HEK293 (cell line): ENCODE measurements around the gene NDUFV1.

Experiments
- HOXA7 ChIP-seq: sonication (generic); formaldehyde crosslinking; IDR thresholded peaks from 2 replicates; pipeline ENCODE4 v1.8.1; 2022; ENCODE audit warnings: missing genetic modification reagents, borderline replicate concordance
- KLF8 ChIP-seq: fragments of 450-650 bp; formaldehyde crosslinking; IDR thresholded peaks from 2 replicates; pipeline ENCODE4 v1.5.1; 2016; ENCODE audit warnings: missing biosample characterization, missing genetic modification characterization
- ZNF24 ChIP-seq: fragments of 450-650 bp; formaldehyde crosslinking; IDR thresholded peaks from 2 replicates; pipeline ENCODE4 v1.5.1; 2016; ENCODE audit warnings: missing biosample characterization, missing genetic modification characterization
- ZNF350 ChIP-seq: fragments of 450-650 bp; formaldehyde crosslinking; IDR thresholded peaks from 2 replicates; pipeline ENCODE4 v1.5.0; 2017; ENCODE audit warnings: missing biosample characterization, mild to moderate bottlenecking, missing genetic modification characterization
- ZNF658 ChIP-seq: fragments of 450-650 bp; formaldehyde crosslinking; IDR thresholded peaks from 2 replicates; pipeline ENCODE4; 2016; ENCODE audit warnings: missing biosample characterization, missing genetic modification characterization
- TF ChIP-seq, protein P1 (sequence below): fragments of 450-650 bp; formaldehyde crosslinking; IDR thresholded peaks from 2 replicates; pipeline ENCODE4 v1.5.1; 2016; ENCODE audit warnings: missing biosample characterization, missing genetic modification characterization
- TF ChIP-seq, protein P2 (sequence below): fragments of 450-650 bp; IDR thresholded peaks from 2 replicates; pipeline ENCODE4 v1.5.1; 2018; ENCODE audit warnings: missing biosample characterization, missing genetic modification characterization
- TF ChIP-seq, protein P3 (sequence below): fragments of 450-650 bp; formaldehyde crosslinking; IDR thresholded peaks from 2 replicates; pipeline ENCODE4 v1.5.1; 2016; ENCODE audit warnings: missing biosample characterization, missing genetic modification characterization
- TF ChIP-seq, protein P4 (sequence below): fragments of 450-650 bp; formaldehyde crosslinking; IDR thresholded peaks from 2 replicates; pipeline ENCODE4 v1.5.1; 2016; ENCODE audit warnings: missing biosample characterization, missing genetic modification characterization

GRCh38 chr11:67652965-67653845 lies 46.5 kb downstream of the NDUFV1 start:
- no peak for TF ChIP-seq KLF8
- TF ChIP-seq, protein P1, sequence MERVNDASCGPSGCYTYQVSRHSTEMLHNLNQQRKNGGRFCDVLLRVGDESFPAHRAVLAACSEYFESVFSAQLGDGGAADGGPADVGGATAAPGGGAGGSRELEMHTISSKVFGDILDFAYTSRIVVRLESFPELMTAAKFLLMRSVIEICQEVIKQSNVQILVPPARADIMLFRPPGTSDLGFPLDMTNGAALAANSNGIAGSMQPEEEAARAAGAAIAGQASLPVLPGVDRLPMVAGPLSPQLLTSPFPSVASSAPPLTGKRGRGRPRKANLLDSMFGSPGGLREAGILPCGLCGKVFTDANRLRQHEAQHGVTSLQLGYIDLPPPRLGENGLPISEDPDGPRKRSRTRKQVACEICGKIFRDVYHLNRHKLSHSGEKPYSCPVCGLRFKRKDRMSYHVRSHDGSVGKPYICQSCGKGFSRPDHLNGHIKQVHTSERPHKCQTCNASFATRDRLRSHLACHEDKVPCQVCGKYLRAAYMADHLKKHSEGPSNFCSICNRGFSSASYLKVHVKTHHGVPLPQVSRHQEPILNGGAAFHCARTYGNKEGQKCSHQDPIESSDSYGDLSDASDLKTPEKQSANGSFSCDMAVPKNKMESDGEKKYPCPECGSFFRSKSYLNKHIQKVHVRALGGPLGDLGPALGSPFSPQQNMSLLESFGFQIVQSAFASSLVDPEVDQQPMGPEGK (tag by site-specific recombination) = no peak
- TF ChIP-seq, protein P2, sequence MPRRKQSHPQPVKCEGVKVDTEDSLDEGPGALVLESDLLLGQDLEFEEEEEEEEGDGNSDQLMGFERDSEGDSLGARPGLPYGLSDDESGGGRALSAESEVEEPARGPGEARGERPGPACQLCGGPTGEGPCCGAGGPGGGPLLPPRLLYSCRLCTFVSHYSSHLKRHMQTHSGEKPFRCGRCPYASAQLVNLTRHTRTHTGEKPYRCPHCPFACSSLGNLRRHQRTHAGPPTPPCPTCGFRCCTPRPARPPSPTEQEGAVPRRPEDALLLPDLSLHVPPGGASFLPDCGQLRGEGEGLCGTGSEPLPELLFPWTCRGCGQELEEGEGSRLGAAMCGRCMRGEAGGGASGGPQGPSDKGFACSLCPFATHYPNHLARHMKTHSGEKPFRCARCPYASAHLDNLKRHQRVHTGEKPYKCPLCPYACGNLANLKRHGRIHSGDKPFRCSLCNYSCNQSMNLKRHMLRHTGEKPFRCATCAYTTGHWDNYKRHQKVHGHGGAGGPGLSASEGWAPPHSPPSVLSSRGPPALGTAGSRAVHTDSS (tag by site-specific recombination) = no peak
- TF ChIP-seq, protein P3, sequence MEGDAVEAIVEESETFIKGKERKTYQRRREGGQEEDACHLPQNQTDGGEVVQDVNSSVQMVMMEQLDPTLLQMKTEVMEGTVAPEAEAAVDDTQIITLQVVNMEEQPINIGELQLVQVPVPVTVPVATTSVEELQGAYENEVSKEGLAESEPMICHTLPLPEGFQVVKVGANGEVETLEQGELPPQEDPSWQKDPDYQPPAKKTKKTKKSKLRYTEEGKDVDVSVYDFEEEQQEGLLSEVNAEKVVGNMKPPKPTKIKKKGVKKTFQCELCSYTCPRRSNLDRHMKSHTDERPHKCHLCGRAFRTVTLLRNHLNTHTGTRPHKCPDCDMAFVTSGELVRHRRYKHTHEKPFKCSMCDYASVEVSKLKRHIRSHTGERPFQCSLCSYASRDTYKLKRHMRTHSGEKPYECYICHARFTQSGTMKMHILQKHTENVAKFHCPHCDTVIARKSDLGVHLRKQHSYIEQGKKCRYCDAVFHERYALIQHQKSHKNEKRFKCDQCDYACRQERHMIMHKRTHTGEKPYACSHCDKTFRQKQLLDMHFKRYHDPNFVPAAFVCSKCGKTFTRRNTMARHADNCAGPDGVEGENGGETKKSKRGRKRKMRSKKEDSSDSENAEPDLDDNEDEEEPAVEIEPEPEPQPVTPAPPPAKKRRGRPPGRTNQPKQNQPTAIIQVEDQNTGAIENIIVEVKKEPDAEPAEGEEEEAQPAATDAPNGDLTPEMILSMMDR (tag by site-specific recombination) = no peak
- TF ChIP-seq HOXA7 = no peak
- TF ChIP-seq, protein P4, sequence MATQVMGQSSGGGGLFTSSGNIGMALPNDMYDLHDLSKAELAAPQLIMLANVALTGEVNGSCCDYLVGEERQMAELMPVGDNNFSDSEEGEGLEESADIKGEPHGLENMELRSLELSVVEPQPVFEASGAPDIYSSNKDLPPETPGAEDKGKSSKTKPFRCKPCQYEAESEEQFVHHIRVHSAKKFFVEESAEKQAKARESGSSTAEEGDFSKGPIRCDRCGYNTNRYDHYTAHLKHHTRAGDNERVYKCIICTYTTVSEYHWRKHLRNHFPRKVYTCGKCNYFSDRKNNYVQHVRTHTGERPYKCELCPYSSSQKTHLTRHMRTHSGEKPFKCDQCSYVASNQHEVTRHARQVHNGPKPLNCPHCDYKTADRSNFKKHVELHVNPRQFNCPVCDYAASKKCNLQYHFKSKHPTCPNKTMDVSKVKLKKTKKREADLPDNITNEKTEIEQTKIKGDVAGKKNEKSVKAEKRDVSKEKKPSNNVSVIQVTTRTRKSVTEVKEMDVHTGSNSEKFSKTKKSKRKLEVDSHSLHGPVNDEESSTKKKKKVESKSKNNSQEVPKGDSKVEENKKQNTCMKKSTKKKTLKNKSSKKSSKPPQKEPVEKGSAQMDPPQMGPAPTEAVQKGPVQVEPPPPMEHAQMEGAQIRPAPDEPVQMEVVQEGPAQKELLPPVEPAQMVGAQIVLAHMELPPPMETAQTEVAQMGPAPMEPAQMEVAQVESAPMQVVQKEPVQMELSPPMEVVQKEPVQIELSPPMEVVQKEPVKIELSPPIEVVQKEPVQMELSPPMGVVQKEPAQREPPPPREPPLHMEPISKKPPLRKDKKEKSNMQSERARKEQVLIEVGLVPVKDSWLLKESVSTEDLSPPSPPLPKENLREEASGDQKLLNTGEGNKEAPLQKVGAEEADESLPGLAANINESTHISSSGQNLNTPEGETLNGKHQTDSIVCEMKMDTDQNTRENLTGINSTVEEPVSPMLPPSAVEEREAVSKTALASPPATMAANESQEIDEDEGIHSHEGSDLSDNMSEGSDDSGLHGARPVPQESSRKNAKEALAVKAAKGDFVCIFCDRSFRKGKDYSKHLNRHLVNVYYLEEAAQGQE (tag by site-specific recombination) = no peak
- TF ChIP-seq ZNF350 (tag by site-specific recombination) = no peak
- TF ChIP-seq ZNF24 (tag by site-specific recombination) = no peak
- TF ChIP-seq ZNF658 = no peak
